Measurements from ENCODE around the gene ARHGAP8.

ARHGAP8 gene

DNA sequence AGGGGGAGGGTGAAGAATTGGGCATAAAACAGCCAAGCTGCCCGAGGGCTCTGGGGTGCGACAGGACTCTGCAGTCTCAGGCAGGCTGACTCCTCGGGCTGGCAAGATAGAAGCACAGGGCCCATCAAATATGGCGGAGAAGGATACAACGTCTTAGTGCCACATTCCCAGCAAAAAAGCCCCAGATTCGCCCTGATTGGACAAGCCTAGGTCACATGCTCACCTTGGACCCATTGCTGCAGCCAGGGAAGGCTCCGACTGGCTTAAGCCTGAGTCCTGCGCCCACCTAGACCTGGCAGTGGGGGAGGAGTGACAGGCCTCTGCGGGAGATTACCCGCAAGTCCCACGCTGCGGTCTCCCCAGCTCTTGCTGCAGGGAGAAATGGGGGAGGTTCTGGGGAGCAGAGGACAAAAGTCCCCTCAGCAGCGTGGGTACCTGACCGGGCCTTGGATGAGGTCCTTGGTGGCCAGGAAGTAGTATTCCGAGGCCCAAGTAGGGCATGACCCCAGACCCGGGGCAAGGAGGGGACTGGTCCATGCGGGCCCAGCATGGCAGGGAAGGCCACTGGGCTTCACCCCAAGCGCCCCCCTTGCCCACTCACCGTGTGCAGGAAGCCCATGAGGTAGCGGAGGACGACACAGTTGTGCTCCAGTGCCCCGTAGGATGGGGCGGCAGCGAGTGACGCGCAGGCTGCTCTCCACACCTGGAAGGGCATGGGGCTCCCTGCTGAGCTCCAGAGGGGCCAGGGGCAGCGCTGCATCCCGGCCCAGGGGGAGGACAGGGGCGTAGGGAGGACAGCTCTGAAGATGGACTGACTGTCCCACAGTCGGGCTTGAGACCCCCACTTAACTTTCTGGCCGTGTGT is 113.0 kb downstream of the ARHGAP8 start:
- DNase-seq: no peak

DNA sequence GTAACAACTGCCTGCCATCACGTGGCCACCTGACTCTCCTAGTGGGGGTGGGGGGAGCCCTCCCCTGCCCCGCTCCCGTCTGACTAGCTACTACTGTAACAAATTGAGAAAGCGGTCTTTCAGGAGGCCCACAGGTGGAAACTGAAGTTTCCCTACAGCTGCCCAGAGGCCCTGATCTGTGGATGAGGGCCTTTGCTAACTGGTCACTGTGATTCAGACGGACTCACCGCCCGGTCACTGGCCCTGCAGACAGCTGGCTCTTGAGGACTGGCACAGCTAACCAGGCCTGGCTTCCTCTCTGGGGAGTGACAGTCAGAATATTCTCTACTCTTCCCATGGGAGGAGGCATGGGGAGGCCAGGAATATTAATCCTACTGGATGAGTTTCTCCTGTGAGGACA is 116.8 kb downstream of the ARHGAP8 start:
- no peak for DNase-seq

DNA sequence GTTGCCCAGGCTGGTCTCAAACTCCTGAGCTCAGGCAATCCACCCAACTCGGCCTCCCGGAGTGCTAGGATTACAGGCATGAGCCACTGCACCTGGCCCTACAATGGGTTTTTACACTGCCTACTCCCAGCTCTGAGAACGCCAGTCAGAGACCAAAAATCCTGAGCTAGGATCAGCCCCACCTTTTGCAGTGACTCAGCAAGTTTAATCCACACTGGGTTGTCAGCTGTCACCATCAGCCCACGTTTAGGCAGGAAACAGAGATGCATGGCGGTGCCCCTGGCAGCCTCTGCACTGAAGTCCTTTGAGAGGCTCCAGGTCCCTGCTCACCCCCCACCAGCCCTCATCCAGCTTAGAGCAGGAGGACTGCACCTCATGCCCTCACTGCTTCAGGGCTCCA is 117.6 kb downstream of the ARHGAP8 start:
- DNase-seq: no peak

DNA sequence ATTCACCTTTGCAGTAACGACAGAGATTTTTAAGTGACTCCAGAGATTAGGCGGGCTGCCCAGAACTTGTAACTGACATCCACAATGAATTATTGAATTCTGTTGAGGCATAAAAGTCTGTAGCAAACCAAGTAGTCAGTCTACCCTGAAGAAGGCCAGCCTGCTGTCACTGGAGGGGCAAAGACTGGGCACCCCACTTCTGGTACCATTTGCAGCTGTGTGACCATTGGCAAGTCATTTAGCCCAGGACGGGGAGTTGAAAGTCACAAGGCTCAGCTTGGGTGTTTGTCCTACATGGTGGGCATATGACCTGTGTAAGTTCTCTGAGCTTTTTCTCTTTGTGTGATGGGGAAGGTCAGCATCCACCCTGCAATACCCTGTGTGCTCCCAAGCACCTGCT is 119.4 kb downstream of the ARHGAP8 start:
- DNase-seq: no peak

DNA sequence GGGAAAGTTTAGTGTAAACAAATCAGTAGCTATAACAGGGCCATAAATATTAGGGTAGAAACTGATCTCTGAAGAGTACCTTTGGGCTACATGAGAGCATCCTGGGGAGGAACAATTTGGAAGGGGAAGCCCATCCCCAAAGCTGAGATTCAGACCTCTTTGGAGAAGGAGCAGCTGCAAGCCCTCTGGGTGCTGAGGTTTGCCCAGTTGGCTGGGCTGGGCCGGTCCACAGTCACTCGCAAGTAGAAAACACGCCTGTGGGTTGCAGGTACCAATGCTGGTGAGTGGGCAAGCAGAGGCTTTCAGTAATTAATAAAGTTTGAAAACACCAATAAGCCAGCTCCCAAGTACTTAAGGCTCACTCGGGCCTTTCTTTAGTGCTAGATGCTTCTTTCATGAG is 124.5 kb downstream of the ARHGAP8 start:
- no peak for DNase-seq

DNA sequence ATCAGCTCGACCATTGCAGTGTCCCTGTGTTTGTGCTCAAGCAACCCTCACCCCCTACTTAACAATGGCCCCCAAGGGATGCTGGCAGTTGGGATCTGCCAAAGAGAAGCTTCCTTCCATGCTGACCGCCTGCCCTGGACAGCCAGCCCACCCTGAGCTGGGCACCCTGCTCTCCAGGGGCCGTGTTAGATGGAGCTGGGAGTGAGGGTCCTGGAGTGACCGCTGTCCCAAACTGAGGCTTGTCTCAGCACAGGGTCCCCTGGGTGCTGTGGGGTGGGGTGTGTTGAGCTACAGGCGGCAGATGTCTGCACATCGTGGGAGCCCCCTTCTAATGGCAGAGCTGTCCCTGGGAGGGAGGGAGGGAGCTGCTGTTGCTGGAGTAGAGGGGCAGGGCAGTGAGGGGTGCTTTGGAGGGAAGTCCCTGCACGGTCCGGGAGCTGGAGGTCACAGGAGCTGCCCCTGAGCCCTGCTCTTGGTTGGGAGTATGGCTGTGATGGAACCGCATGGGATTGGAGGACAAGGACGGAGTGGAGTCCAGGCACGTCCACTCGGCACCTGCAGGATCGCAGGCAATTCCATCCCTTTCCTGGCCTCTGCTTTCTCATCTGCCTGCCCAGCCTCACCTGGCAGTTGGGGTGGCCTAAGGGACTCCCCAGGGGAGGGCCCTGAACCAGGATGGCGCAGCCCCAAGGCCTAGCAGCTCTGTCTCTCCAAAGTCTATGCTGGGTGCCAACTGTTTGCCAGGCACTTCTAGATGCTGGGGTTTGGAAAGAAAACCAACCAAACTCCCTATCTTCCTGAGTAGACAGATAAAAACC is 126.3 kb downstream of the ARHGAP8 start:
- no peak for DNase-seq

DNA sequence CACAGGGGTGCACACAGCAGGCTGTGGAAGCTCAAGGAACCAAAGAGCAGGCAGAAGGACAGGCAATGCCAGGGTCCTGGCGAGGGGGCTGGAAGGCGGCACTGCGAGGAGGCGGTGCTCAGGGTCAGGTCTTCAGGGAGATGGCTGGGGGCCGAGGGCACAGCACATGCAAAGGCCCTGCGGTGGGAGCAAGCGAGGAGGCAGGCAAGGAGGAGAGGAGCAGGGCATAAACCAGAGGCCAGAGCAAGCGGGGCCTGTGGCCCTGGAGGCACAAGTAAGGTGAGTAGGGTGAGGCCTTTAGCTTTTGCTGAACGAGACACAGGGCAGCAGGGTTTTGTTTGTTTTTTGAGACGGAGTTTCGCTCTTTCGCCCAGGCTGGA is 126.9 kb downstream of the ARHGAP8 start:
- no peak for DNase-seq

DNA sequence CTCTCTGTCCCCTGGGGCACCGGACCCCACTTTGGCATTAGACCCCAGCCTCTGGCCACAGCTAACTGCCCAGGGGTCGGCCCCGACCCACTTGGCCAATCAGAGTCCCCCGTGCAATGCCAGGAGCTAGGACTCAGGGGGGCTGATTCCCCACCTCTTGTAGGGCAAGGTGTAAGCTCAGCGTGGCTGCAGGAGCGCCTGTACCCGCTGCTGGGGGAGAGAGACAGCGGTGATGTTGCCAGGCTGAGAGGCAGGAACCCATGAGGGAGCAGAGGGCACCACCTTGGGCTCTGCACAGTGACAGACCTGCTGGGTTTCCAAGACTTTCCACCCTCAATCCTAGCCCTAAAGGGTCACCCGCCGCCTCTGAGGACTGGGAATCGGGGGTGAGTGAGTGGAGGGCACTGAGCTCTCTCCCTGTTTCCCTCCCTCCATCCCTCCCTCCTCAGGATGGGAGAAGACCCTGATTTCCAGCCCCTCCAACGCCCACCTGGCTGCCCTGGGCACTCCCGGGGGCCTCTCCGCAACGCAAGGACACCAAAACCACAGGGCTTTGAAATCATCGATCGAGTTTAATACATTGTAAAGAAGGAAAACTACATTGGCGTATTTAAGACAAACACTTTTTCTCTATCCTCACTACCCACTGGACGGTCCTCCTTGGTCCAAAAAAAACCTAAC is 128.4 kb downstream of the ARHGAP8 start:
- no peak for DNase-seq

DNA sequence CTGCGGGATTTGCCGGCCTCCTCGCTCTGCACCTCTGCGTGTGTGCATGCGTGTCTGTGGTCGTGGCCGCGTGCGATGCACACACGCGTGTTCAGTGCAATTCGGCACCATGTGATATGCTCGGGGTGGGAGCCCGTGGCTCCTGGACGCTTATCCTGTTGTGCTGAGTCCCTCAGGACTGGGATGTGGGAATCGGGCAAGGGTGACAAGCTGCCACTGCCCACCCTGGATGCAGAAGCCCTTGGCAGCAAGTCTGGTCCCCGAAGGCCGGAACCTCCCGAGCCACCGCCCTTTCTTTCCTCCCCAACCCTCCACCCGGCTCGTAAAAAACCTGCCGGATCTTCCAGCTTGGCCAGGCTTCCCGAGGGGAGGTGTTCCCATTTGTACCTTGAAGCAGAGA is 129.2 kb downstream of the ARHGAP8 start:
- no peak for DNase-seq

DNA sequence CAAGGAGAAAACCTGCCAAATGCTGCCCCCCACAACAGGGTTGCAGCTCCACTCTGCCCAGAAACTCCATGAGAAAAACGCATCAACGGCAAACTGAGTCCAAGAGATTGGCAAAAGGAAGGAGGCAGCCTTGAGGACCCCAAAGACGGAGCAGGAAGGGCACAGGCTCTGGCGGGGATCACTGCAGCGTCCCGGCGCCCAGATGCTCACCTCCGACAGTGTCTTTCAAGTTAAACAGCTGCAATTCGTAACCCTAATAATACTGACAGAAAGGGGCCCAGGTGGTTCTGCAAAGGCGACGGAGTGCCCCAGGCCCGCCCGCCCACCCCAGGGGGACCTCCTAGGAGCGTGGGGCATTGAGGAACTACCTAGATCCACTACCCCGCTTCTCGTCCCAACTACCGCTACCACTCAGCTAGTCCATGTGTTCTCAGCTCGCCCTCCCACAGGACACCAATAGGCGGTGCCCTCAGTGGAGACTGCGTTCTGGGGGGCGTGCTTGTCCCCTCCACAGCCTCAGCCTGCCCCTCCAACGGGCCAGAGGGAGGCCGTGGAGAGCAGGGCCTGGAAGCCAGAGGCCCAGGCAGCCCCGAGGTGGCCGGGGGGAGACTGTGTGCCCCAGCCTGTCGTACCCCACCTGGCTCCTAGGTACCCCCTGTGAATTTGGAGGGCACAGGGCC is 130.0 kb downstream of the ARHGAP8 start:
- DNase-seq: no peak

DNA sequence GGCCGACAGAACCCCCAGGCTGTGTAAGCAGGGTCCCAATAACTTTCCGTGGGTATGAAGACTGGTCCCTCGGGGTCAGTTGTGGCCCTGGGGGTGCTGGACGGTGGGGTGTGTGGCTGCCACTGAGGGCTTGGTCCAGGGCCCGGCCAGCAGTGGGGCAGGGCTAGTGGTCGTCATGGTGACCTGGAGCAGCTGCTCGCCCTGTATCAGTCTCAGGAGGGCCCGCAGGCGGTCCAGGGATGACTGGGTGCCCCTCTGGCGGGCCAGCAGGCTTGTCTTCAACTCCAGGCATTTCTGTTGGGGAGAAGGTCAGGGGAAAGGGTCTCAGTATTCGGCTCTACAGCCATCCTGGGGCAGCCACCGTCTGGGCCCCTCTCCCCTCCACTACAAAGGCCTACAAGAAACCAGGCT is 130.6 kb downstream of the ARHGAP8 start:
- DNase-seq: no peak

DNA sequence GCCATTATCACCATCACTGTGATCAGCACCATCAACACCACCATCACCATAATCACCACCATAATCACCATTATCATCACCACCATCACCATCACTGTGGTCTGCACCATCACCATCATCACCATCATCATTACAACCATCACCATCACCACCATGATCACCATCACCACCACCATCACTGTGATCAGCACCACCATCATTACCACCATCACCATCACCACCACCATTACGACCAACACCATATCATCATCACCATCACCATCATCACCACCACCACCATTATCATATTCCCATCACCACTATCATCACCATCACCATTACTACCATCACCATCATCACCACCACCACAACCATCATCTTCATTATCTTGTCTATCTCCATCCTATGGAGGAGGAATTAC is 132.2 kb downstream of the ARHGAP8 start:
- no peak for DNase-seq

DNA sequence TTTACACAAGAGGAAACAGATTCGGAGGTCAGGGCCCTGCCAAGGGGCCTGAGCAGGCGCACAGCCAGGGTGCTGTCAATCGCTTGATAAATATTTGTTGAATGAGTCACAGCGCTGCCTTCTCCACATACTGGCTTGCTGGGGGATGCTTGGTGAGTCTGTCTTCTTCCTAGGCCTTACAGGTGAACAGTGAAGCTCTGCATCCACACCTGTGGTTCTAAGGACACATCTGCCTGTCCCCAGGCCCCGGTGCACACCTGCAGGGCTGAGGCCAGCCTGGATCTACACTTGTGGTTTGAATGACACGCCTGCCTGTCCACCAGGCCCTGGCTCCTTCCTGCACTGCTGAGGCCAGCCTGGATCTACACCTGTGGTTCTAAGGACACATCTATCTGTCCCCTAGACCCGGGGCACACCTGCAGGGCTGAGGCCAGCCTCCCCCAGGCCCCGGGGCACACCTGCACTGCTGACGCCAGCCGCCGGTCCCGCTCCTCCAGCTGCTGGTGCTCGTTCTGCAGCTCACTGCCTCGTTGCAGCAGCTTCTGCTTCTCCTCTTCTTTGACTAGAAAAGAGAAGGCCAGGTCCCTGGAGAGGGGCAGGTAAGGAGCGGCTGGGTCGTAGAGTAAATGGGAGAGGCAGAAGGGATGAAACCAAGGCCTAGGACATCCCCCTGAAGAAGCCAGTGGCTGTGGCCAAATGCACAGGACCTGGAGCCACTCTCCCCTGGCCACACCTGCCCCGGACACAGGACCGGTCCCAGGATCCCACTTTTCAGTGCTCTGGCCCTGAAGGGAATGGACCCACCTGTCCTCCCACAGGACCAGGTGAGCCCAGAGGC is 132.8 kb downstream of the ARHGAP8 start:
- DNase-seq: no peak

DNA sequence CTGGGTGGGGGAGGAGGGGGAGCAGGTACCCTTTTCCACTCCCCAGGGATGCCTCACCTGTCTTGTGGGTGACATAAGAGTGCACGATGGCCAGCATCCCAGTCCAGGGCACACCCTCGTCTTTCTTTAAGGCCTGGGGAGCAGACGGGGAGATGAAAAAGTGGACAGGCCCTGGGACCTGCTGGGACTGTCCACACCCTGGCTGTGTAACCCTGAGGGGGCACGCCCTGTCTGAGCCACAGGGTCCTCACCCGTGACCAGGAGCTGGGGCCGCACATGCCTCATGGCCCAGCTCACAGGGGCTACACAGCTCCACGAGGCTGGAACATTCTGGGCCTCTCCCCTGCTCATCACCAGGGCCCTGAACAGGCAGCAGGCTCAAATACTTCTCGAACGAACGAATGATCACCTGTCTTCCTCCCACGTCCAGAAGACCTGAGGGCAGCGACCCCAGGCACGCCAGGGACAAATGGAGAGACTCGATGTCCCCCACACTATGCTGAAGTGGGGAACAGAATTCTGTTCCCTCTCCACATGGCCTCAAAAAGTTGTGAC is 133.5 kb downstream of the ARHGAP8 start:
- DNase-seq: no peak

DNA sequence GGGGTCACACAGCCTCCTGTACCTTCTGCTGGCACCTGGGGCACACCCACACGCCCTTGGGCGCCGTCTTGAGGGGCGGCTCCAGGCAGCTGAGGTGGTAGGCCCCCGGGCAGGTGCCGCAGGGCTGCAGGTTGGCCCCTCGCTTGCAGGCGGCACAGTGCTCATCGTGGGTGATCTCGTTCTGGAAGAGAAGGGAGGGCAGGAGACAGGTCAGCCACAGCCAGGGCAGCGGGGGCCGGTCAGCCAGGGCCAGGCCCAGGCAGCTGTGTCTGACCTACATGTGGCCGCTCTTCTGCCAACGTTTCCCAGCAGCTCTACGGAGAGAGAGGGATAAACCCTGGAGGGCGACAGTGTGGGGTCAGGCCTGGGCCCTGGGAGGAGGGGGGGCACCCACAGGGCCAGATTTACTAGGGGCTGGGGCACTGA is 135.6 kb downstream of the ARHGAP8 start:
- DNase-seq: no peak

DNA sequence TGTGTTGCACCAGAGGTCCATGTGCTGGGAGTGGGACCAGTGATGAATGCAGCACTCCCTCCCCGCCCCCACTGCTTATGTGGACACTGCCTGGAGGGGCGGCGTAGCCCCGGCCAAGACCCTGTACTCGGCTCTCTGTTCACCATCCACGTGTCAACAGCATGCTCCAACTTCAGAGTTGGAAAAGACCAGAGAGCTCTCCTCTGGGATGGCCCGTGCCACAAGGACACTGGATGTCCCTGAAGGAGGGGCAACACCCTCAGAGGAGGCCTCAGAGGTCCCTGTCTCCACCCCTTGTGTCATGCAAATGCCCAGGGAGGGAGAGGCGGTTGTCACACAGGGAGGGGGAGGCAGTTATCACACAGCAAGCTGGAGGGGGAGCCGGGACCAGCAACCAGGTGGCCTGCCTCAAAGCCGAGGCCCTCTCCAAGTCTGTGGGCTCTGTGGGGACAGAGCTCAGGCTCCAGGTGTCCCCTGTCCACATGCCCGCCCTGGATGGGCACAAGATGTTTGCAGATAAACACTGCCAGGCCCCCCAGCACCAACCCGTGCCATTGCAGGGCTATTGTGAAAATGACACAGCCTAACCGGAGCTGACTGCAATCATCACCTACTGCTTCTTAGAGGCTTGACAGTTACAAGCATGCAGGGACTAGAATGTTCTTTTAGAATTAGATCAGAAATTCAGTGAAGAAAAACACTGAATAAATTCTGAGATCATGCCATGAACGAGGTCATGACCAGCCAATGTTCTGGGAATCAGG is 136.3 kb downstream of the ARHGAP8 start:
- no peak for DNase-seq

DNA sequence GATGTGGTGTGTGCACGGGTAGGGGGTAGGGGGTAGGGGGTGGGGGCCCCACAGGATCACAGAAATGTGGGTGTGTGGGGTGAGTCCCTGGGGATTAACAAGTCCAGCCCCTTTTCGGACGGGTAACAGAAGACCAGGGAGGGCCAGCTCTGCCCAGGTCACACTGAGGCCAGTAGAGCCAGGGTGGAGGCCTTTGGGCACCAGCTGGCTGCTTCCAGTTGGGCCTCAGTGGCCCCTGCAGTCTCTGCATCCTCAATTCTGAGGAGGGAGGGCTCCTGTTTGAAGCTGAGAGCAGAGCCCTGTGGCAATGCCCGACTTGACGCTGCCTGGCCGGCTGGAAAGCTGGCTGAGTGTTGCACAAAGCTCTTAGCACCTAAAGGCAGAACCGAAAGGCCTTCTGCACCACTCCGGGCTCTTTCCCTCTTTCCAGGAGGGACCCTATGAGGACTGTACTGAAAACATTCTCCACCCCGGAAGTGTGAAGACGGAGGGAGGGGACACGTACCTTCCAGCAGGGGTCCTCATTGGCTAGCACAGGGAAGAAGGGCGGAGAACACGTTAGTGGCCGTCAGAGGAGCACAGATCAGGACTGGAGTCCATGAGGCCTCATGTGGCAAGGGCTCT is 137.0 kb downstream of the ARHGAP8 start:
- DNase-seq: no peak

DNA sequence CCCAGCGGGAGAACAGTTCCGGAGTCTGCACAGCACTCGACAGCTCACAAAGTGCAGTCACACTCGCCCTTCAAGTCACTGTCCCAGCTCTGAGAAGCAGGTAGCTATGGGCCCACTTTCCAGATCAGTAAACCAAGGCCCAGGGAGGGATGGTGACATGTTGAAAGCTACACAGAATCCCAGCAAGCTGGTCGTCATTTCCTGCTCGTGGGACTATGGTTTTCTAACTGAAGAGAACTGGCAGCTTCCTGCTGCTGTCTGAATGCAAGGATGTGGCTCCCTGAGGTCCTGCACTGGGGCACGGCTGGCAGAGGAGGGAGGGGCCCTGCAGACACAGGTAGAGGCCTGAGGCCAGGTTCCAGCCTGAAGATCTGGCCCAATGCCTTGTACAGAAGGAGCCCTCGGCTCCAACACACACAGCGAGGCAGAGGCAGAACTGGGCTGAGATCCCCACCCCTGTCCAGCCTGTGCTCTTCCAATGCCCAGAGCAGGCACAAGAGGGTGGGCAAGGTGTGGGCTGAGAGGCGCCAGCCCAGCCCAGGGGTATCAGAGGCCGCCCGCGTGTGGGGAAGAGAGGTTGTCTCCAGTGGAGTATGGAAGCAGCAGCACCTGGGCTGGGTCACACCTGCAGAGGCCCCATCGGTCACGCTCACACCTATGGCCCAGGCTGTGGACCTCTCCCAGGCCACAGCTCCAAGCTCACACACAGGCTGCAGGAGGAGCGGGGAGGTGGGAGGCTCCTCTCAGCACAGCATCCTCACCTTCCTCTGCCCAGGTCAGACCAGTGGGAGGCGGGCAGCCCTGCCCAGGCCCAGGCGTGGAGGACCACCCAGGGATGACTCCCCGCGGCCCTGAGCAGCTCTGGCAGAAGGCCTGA is 138.3 kb downstream of the ARHGAP8 start:
- DNase-seq: no peak

DNA sequence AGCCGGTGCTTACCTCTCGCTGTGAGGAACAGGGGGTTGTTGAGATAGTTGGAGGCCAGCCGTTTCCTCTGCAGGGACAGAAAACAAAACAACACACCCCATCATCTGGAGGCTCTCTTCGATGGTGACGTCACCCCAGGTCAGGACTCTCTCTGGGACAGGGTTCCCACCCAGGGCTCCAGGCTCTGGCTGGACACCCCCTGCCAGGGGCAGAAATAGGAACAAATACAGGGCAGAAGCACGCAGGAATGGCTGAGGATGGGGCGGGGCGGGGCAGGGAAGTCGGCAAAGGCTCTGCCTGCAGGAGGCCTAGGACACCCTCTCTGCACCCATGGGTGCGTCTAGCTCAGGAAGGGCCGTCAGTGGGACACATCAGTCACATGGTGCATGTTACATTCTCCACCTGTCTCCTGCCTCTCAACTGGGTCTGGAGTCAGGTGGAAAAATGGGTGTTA is 138.9 kb downstream of the ARHGAP8 start:
- DNase-seq: no peak
